Subcutaneous adipose tissue (tissue), 4 donors: ENCODE results near the gene PPIG. TPM values are rescaled to one million over a fixed set of nuclear protein-coding genes. Genes with fewer than 3 reads are reported as not detected.

Experiments
- CTCF ChIP-seq: fragments of 450-650 bp; IDR thresholded peaks from one replicate; pipeline ENCODE4 v1.5.1; 2016; ENCODE audit warnings: low read depth, mild to moderate bottlenecking, control low read depth, antibody characterized with exemption, moderate library complexity
- total RNA-seq, 4 donors: library from RNA; depleted of rRNA; stranded (reverse); fragments of >200 nt; gene quantifications; one replicate each; pipeline ENCODE4 v1.1.0, GENCODE V29; 2016

The PPIG gene
- total RNA-seq, 4 donors from 2014 or later = 38.8 to 45.0 (median 43.0) TPM

DNA sequence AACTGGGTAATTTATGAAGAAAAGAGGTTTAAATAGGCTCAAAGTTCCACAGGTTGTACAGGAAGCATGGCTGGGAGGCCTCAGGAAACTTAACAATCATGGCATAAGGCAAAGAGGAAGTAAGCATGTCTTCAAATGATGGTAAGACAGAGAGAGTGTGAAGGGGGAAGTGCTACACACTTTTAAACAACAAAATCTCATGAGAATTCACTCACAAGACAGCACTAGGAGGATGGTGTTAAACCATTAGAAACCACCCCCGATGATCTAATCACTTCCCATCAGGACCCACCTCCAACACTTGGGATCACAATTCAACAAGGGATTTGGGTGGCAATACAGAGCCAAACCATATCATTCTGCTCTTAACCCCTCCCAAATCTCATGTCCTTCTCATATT is 75.2 kb downstream of the PPIG start:
- no peak for TF ChIP-seq CTCF

DNA sequence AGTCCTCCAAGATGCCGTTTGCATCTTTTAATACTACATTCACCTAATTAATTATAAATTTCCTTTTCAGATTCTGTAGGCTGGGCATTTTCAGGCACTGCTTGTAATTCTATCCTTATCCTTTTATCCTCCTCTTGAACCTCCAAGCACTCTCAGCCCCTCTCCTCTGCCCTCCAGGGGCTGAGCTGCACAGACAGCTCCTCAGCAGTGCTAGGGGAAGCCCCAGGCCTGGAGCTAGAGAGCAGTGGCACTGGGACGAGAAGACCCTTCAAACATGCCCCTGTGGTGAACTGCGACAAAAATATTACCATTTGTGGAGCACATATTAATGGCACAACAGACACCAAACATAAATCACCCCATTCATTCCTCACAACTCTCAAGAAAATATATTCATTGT is 77.1 kb downstream of the PPIG start:
- TF ChIP-seq CTCF = no peak

DNA sequence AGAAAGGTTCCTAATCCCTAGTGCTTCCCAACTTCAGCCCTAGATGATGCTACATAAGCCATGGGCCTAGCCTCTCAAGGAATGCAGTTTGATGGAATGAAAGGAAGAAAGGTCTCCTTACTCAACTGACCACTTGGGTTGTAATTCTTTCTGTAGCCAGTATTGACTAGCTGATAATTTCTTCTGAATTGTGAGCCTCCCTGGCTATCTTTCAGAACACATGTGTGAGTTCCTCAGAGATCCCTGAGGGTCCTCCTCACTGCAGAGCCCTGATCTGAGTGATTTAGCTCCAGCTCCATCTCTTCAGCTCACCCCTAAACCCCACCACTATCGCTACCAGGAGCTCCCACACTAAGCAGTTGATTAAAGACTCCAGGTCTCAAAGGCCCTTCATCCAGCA is 78.6 kb downstream of the PPIG start:
- TF ChIP-seq CTCF = no peak

DNA sequence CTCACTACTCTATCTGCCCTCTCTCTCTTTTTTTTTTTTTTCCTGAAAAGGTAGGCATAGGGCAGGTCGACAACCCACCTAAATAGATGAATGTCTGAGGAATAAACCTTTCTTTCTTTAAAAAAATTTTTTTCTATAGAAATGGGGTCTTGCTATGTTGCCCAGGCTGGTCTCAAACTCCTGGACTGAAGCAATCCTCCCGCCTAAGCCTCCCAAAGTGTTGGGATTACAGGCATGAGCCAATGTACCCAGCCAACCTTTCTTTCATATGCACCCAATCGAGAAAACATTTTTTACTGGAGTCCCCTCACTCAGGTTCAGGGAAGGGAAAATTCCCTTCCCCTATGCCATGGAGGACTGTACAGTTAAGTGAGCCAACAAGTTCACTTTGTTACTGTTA is 79.1 kb downstream of the PPIG start:
- TF ChIP-seq CTCF = no peak

- no peak for TF ChIP-seq CTCF
Observed at GRCh38 chr2:169664600-169664977, 80.4 kb downstream of the PPIG start.

DNA sequence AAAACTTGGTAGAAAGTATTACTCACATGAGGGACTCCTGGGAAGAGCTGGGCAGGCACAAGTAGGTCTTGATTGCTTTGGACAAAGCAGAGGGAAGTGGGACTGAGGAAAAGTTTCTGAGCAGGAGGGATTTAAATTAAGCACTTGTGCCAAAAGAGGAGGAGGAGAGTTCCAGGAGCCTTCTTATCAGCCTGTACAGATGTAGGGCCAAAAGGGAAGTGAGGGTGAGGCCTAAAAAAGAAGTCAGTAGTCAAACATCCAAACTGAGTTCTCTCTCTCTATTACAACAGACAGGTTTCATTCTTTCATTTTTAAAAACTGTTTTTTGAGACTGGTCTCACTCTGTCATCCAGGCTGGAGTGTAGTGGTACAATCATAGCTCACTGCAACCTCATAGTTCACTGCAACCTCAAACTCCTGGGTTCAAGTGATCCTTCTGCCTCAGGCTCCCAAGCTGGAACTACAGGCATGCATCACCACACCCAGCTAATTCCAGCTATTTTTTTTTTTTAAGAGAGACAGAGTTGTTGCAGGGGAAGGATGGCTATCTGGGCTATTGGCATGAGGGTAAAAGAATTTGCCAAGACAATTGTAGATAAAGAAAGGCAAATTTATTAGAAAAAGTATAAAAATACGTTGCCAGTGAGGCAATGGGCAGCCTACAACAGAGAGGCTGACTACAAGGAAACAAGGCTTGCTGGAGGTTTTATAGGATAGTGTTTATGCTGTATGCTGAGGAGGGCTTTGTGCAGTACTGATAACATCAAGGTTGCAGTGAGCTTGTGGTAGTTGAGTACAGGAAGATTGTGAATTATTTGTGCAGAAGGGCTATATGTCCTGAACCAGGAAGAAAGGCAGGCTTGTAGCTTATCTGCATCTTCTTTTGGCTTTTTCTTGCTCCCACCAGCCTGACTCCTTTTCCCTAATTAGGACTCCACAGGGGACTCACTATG is 81.1 kb downstream of the PPIG start:
- no peak for TF ChIP-seq CTCF

DNA sequence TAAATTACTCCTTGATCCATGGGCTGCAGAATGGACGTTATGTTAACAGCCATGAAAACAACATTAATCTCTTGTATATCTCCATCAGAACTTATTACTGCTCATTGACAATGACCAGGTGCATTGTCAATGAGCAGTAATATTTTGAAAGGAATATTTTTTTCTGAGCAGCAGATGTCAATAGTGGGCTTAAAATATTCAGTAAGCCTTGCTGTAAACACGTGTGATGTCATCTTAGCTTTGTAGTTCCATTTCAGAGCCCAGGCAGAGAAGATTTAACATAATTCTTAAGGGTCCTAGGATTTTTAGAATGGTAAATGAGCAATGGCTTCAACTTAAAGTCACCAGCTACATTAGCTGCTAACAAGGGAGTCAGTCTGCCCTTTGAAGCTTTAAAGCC is 83.4 kb downstream of the PPIG start:
- TF ChIP-seq CTCF = no peak
